Measurements from ENCODE around the gene MAD1L1. TPM values are rescaled to one million over a fixed set of nuclear protein-coding genes. Genes with fewer than 3 reads are reported as not detected.

Gene MAD1L1
- total and polyA plus RNA-seq, 2 of the 13 experiments (the other 11 are each of a cell fraction or from before 2014, with no cell fraction given), result 17.4 to 64.7 TPM

GRCh38 chr7:2116448-2116810, 116.3 kb downstream of the MAD1L1 start:
- Histone ChIP-seq H4K20me1 (ENCODE audit: insufficient read depth, low read length) (no peaks in the 10 kb centered on the region), H3K27me3 (ENCODE audit: control insufficient read depth in 1 of 2, insufficient read depth in 2 of 2, low read length in 2 of 2) (no peaks in the 10 kb centered on the region), H3K4me3 (replicated peaks in 1 of 3; ENCODE audit: insufficient read depth in 1 of 3, low read depth in 2 of 3, low read length in 3 of 3) (no peak overlapping the region), H3K9ac (ENCODE audit: insufficient read depth, low read depth, low read length) (no peak overlapping the region), H3K4me2 (ENCODE audit: low read depth, low read length) (no peak overlapping the region), H3K9me3 (ENCODE audit: low read length) (no peaks in the 10 kb centered on the region), H2AFZ (ENCODE audit: low read length) (no peak overlapping the region), H3K36me3 (replicated peaks in 1 of 2; ENCODE audit: control insufficient read depth in 1 of 2, insufficient read depth in 2 of 2, low read length in 2 of 2) (peaks cover 2 to 5% of the 10 kb centered on the region in 2 experiments; a peak in 3 of 5 replicates), H3K79me2 (ENCODE audit: insufficient read depth, low read length) (peaks cover 4% of the 10 kb centered on the region), H3K27ac (ENCODE audit: extremely low read length, insufficient read depth, low read length) (peak overlapping the region; percentile 20), H3K4me1 (ENCODE audit: insufficient read depth, low read length) (peaks cover 35% of the 10 kb centered on the region)
- 66% methylated on average over 6 of the region's 9 CpGs for WGBS (ENCODE audit: low lambda C conversion rate)
- CTCF ChIA-PET (ENCODE audit: low intra/inter-chr PET ratio, low total read pairs), result no interaction called here
- DNase-seq (ENCODE audit: low spot score) (peak; percentile 35), ATAC-seq (peak; percentile 24), FAIRE-seq (no peak)
- intact Hi-C loops (cut with micrococcal nuclease; ENCODE audit: unreplicated experiment) (no loop called here), in situ Hi-C loops (cut with HindIII; ENCODE audit: extremely low pct_ligation_motif_present, low pct_unique_long_range_greater_than_20kb) (no loop called here)
- no TSS peak for BruUV-seq (replicated peaks)
- POLR2A ChIA-PET, result interaction anchor here (0.6 kb wide), 1 partner anchor 232 kb away, joined by 4 read pairs; no protein-coding TSS in a partner anchor
- TF ChIP-seq ZNF121 (CRISPR knock-in tag; IDR thresholded peaks at IDR 0.05) (0 out of 2 replicates have a peak, but pooled peaks have one; percentile 57), ZBTB38 (CRISPR knock-in tag; IDR thresholded peaks at IDR 0.05) (peak; percentile 72), ZNF280D (CRISPR knock-in tag; IDR thresholded peaks at IDR 0.05) (no peak), ZNF180 (CRISPR knock-in tag; IDR thresholded peaks at IDR 0.05; ENCODE audit: borderline replicate concordance, low read depth) (no peak), MAX (IDR thresholded peaks at IDR 0.05) (peak; percentile 75), FOXA1 (IDR thresholded peaks at IDR 0.05) (no peak), FOXA1 (CRISPR knock-in tag; IDR thresholded peaks at IDR 0.05) (peak; percentile 34; the same call in 1 of the 2 replicates), ZNF296 (CRISPR knock-in tag; conservative IDR thresholded peaks at IDR 0.05) (no peak), TBX2 (CRISPR knock-in tag; IDR thresholded peaks at IDR 0.05; ENCODE audit: borderline replicate concordance) (no peak), PATZ1 (CRISPR knock-in tag; IDR thresholded peaks at IDR 0.05) (peak; percentile 34; the same call in 1 of the 2 replicates), FOXA3 (CRISPR knock-in tag; IDR thresholded peaks at IDR 0.05) (peak; percentile 56; the same call in 1 of the 2 replicates), ZFX (CRISPR knock-in tag; IDR thresholded peaks at IDR 0.05; ENCODE audit: low read depth) (peak; percentile 29; the same call in 1 of the 2 replicates)
- TF ChIP-seq, protein P1, sequence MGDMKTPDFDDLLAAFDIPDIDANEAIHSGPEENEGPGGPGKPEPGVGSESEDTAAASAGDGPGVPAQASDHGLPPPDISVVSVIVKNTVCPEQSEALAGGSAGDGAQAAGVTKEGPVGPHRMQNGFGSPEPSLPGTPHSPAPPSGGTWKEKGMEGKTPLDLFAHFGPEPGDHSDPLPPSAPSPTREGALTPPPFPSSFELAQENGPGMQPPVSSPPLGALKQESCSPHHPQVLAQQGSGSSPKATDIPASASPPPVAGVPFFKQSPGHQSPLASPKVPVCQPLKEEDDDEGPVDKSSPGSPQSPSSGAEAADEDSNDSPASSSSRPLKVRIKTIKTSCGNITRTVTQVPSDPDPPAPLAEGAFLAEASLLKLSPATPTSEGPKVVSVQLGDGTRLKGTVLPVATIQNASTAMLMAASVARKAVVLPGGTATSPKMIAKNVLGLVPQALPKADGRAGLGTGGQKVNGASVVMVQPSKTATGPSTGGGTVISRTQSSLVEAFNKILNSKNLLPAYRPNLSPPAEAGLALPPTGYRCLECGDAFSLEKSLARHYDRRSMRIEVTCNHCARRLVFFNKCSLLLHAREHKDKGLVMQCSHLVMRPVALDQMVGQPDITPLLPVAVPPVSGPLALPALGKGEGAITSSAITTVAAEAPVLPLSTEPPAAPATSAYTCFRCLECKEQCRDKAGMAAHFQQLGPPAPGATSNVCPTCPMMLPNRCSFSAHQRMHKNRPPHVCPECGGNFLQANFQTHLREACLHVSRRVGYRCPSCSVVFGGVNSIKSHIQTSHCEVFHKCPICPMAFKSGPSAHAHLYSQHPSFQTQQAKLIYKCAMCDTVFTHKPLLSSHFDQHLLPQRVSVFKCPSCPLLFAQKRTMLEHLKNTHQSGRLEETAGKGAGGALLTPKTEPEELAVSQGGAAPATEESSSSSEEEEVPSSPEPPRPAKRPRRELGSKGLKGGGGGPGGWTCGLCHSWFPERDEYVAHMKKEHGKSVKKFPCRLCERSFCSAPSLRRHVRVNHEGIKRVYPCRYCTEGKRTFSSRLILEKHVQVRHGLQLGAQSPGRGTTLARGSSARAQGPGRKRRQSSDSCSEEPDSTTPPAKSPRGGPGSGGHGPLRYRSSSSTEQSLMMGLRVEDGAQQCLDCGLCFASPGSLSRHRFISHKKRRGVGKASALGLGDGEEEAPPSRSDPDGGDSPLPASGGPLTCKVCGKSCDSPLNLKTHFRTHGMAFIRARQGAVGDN (CRISPR knock-in tag; IDR thresholded peaks at IDR 0.05), result peak; percentile 82
- TF ChIP-seq, protein P2, sequence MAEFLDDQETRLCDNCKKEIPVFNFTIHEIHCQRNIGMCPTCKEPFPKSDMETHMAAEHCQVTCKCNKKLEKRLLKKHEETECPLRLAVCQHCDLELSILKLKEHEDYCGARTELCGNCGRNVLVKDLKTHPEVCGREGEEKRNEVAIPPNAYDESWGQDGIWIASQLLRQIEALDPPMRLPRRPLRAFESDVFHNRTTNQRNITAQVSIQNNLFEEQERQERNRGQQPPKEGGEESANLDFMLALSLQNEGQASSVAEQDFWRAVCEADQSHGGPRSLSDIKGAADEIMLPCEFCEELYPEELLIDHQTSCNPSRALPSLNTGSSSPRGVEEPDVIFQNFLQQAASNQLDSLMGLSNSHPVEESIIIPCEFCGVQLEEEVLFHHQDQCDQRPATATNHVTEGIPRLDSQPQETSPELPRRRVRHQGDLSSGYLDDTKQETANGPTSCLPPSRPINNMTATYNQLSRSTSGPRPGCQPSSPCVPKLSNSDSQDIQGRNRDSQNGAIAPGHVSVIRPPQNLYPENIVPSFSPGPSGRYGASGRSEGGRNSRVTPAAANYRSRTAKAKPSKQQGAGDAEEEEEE (CRISPR knock-in tag; IDR thresholded peaks at IDR 0.05; ENCODE audit: borderline replicate concordance), result no peak

Measured in HepG2 (cell line).